ENCODE data around the gene GATD1.

The GATD1 gene

GRCh38 chr11:729492-730074 lies 47.7 kb downstream of the GATD1 start:
- no peak for TF ChIP-seq GATA2 (IDR thresholded peaks at IDR 0.05; ENCODE audit: low read depth, low read length)
- TF ChIP-seq GATA3 (IDR thresholded peaks at IDR 0.05; ENCODE audit: low read depth, low read length) = no peak

GRCh38 chr11:728901-729491 lies 48.3 kb downstream of the GATD1 start:
- TF ChIP-seq GATA3 (IDR thresholded peaks at IDR 0.05; ENCODE audit: low read depth, low read length) = no peak
- TF ChIP-seq GATA2 (IDR thresholded peaks at IDR 0.05; ENCODE audit: low read depth, low read length) = no peak

GRCh38 chr11:727859-728748 lies 49.2 kb downstream of the GATD1 start:
- TF ChIP-seq GATA2 (IDR thresholded peaks at IDR 0.05; ENCODE audit: low read depth, low read length) = no peak

- TF ChIP-seq GATA2 (IDR thresholded peaks at IDR 0.05; ENCODE audit: low read depth, low read length) (no peak), GATA3 (IDR thresholded peaks at IDR 0.05; ENCODE audit: low read depth, low read length) (no peak)
Measured at GRCh38 chr11:727281-727701, 50.0 kb downstream of the GATD1 start.

- TF ChIP-seq GATA3 (IDR thresholded peaks at IDR 0.05; ENCODE audit: low read depth, low read length) (no peak), GATA2 (IDR thresholded peaks at IDR 0.05; ENCODE audit: low read depth, low read length) (no peak)
Measured at GRCh38 chr11:726278-727220, 50.7 kb downstream of the GATD1 start.

- TF ChIP-seq GATA2 (IDR thresholded peaks at IDR 0.05; ENCODE audit: low read depth, low read length) (no peak), GATA3 (IDR thresholded peaks at IDR 0.05; ENCODE audit: low read depth, low read length) (no peak)
Measured at GRCh38 chr11:725624-726202, 51.6 kb downstream of the GATD1 start.

- TF ChIP-seq GATA2 (IDR thresholded peaks at IDR 0.05; ENCODE audit: low read depth, low read length) (no peak), GATA3 (IDR thresholded peaks at IDR 0.05; ENCODE audit: low read depth, low read length) (no peak)
Measured at GRCh38 chr11:724778-725386, 52.4 kb downstream of the GATD1 start.

GRCh38 chr11:724049-724777 lies 53.1 kb downstream of the GATD1 start:
- TF ChIP-seq GATA2 (IDR thresholded peaks at IDR 0.05; ENCODE audit: low read depth, low read length) (no peak), GATA3 (IDR thresholded peaks at IDR 0.05; ENCODE audit: low read depth, low read length) (no peak)

- no peak for TF ChIP-seq GATA3 (IDR thresholded peaks at IDR 0.05; ENCODE audit: low read depth, low read length)
- no peak for TF ChIP-seq GATA2 (IDR thresholded peaks at IDR 0.05; ENCODE audit: low read depth, low read length)
Measured at GRCh38 chr11:723120-723883, 54.0 kb downstream of the GATD1 start.

- TF ChIP-seq GATA3 (IDR thresholded peaks at IDR 0.05; ENCODE audit: low read depth, low read length) (no peak), GATA2 (IDR thresholded peaks at IDR 0.05; ENCODE audit: low read depth, low read length) (no peak)
Measured at GRCh38 chr11:722346-722811, 54.9 kb downstream of the GATD1 start.

- TF ChIP-seq GATA2 (IDR thresholded peaks at IDR 0.05; ENCODE audit: low read depth, low read length) (no peak), GATA3 (IDR thresholded peaks at IDR 0.05; ENCODE audit: low read depth, low read length) (no peak)
Measured at GRCh38 chr11:721741-722345, 55.4 kb downstream of the GATD1 start.

All from SH-SY5Y (cell line).